Daoy (cell line): ENCODE measurements around the gene IL12RB2. TPM values are rescaled to one million over a fixed set of nuclear protein-coding genes. Genes with fewer than 3 reads are reported as not detected.
"Not testable (repeated sequence)": the region's sequence is repeated elsewhere in the genome, so short reads cannot be mapped to it uniquely, and the experiment has no call there.

Experiments
- DNase-seq: peaks from one replicate; pipeline ENCODE4 v3.0.0-alpha.2; 2015; ENCODE audit warnings: low read depth
- total RNA-seq: library from RNA; depleted of rRNA; stranded (reverse); fragments of >200 nt; shearing (Covaris generic); gene quantifications from 2 replicates; pipeline ENCODE4 v1.2.3, GENCODE V29; 2014; rRNA removed

Gene IL12RB2
- total RNA-seq, 1 experiment from 2014 or later: 0.57 TPM

DNA sequence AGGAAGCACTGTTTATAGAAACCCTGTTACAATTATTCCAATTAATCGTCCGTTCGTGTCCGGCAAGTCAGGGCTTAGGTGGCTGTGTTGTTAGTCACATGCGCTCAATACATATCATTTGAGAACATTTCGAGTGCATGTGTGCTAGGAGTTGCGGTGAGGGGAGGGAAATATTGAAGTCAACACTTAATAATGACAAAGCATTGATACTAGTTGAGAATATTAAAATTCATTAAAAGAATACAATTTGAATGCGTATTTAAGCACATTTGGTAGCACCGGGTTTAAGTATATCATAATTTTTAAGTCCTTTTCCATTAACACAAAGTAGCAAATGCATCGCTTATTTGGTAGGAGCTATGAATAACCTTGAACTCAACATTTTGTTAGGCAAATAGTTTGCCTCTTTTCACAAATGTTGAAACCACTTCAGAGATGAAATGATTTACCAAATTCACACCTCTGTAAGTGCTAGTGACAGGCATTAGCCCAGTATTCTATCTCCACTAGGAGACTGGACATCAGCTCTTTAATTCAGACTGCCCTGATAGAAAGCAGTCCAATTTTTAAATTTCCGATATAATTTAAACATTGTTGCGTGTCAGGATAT lies 123.6 kb downstream of the IL12RB2 start:
- no peak for DNase-seq

DNA sequence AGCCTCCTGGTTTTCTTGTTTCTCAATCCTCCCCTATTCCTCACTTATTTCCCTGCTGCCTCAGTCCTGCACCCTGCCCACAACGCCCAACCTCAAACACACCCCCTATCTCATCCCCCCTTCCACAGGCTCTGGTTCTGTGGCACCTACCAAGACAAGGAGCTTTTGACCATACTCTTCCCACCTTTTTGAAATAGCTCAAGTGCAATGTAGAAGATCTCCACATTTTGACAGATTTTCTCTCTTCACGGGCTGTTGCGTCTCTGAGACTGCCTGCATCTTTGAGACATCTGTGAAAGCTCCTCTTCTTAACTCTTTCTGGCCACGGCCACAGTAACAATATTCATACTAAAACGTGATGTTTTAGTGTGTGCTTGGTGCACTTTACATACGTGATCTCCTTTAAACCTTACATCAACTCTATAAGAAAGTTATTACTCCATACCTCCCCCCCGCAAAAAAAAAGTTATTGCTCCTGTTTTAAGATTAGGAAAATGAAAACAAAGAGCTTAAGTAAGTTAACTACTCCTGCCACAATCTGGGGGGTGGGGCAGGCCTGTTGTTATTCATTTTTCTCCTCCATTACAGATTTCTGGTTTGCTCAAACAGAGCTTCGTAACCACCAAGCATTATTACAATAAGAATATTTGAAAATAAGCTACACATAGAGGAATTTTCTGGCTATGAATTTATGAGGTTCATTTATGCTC lies 124.4 kb downstream of the IL12RB2 start:
- DNase-seq: no peak

GRCh38 chr1:67432745-67433144 lies 125.1 kb downstream of the IL12RB2 start:
- DNase-seq: no peak

DNA sequence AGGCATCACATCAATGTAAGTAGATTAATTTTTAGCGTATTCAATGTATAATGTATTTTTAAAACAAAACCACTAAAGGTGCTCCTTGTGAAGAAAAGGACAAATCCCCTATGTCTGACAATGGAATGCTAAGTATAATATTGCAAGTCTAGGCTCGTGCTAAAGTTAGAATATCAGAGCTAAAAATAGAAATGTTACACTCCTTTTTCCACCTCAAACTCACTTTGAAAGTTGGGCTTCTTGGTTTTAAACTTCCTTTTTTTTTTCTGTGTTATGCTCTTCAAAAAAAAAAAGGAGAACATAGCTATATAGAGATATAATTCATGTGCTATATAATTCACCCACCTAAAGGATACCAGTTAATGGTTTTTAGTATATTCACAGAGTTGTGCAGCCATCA lies 126.2 kb downstream of the IL12RB2 start:
- no peak for DNase-seq

DNA sequence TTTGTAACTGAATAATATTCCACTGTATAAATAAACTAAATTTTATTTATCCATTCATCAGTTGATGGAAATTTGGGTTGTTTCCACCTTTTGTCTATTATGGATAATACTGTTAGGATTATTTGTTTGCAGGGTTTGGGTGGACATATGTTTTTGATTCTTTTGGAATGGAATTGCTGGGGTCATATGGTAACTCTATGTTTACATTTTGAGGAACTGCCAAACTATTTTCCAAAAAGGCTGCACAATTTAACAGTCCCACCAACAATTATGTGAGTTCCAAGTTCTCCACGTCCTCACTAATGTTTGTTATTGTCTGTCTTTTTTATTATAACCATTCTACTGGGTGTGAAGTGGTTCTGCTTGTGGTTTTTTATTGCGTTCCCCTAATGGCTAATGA lies 126.8 kb downstream of the IL12RB2 start:
- DNase-seq: no peak

DNA sequence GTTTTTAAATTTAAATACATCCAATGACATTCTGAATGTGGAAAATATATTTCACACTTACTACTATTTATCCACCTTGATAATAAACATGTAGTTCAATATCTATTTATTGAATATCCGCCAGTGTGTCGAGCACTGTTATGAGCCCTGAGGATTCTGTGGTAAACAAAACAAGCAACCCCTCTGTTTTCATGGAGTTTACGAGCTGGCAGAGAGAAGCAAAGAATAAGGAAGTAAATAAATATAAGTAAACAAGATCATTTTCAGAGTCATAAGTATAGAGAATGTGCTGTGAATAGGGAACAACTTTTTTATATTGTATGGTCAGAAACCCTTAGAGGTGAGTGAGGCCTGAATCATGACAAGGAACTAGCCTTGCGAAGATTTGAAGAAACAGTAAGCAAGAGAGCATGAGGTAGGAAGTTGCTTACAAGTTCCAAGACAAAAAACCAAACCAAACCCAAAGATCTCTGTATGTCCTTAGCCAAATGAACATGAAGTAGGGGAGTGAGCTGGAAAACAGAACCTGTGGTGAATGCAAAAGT lies 128.9 kb downstream of the IL12RB2 start:
- no peak for DNase-seq

GRCh38 chr1:67437961-67438360 lies 130.3 kb downstream of the IL12RB2 start:
- no peak for DNase-seq

GRCh38 chr1:67439277-67440029 lies 131.8 kb downstream of the IL12RB2 start:
- DNase-seq: no peak

DNA sequence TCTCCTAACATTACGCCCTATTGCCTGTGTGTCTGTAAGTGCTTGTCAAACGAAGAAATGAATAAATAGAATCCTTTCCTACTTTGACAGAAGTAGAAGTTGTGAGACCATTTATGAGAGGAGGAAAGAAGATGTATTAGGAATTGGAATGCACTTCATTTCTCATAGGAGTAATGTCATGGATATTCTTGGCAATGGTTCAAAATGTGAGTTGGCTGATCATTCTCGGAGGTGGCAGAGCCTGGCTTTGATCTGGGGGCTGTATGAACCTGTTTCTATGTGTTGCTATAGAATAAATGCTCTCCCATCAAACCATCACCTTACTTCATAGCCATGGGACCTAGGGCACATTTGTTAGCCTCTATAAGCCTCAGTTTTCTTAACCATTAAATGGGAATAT lies 132.7 kb downstream of the IL12RB2 start:
- no peak for DNase-seq

DNA sequence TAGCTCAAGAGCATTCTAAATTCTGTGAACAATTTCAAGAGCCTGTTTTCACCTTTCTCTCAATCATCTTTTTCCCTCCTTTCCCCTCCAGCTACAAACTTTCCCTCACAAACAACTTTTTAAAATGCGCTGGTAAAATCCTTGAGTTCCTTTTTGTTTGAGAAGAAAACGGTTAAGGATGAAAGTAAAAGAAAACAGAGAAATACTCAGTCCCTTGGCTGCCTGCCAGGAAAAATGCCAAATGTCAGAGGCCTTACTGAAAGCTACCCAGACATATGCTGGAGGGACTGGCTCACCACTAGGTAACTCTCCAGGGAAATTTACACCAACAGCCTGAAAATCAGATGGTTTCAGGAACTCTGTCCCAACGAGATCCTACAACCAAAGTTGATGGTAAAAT lies 133.5 kb downstream of the IL12RB2 start:
- peak; percentile 55 for DNase-seq

- DNase-seq: no peak
These were observed 134.1 kb downstream of the IL12RB2 start for GRCh38 chr1:67441739-67442281.

- DNase-seq: not testable (repeated sequence)
These were observed 138.3 kb downstream of the IL12RB2 start for GRCh38 chr1:67446014-67446413.

Other genes starting within 250 kb of the IL12RB2 start
- gene C1orf141, start 172.9 kb upstream of the IL12RB2 start, total RNA-seq: not detected in 2 replicates
- not detected in 2 replicates for gene IL23R, start 141.4 kb upstream of the IL12RB2 start, total RNA-seq
- 712 and 805 TPM in 2 replicates for gene SERBP1, start 122.5 kb downstream of the IL12RB2 start, total RNA-seq